PC-9 (cell line): Measurements from ENCODE around the gene NXPH2. TPM values are rescaled to one million over a fixed set of nuclear protein-coding genes. Genes with fewer than 3 reads are reported as not detected.

ENCODE experiments used
- BruUV-seq: library from RNA; stranded (reverse); fragments of 400-500 nt; replicated peaks from 2 replicates; lab custom pipeline; 2021; lab: Mats Ljungman, UMichigan
- CTCF ChIA-PET: fragments of 300-600 bp; sonication (Branson Sonifier 250); formaldehyde crosslinking; loops from one replicate; lab custom pipeline; 2022; ENCODE audit warnings: antibody characterized with exemption; lab: Charles Lee
- POLR2A ChIA-PET: fragments of 300-600 bp; sonication (Branson Sonifier 250); formaldehyde crosslinking; loops from one replicate; lab custom pipeline; 2022; ENCODE audit warnings: antibody characterized with exemption; ENCODE audit not compliant: unreplicated experiment; lab: Charles Lee
- DNase-seq, 2 experiments: peaks; one replicate each; pipeline versions ENCODE4 v3.0.0 to v3.0.0-alpha.2; 2015 to 2022; ENCODE audit warnings: mixed read lengths in 1 of 2
- H2AFZ ChIP-seq: fragments of 200-600 bp; sonication (generic); 2 replicates; pipeline ENCODE4 v1.8.1; 2017; ENCODE audit warnings: antibody characterized with exemption
- H3F3A ChIP-seq: fragments of 200-600 bp; sonication (generic); 2 replicates; pipeline ENCODE4 v1.8.1; 2017; ENCODE audit warnings: antibody characterized with exemption, mild to moderate bottlenecking, low read depth; ENCODE audit not compliant: insufficient read depth
- H3K27ac ChIP-seq: fragments of 200-600 bp; sonication (generic); 2 replicates; pipeline ENCODE4 v1.6.1; 2016; ENCODE audit warnings: mixed run types
- H3K27me3 ChIP-seq: fragments of 200-600 bp; sonication (generic); 2 replicates; pipeline ENCODE4 v1.6.1; 2016; ENCODE audit warnings: low read depth, mixed run types; ENCODE audit not compliant: insufficient read depth
- H3K36me3 ChIP-seq: fragments of 200-600 bp; sonication (generic); 2 replicates; pipeline ENCODE4 v1.6.1; 2016; ENCODE audit warnings: low read depth, mixed run types
- H3K4me1 ChIP-seq: fragments of 200-600 bp; sonication (generic); replicated peaks from 2 replicates; pipeline ENCODE4 v1.6.1; 2016; ENCODE audit warnings: mixed run types; ENCODE audit not compliant: insufficient read depth
- H3K4me2 ChIP-seq: fragments of 200-600 bp; sonication (generic); 2 replicates; pipeline ENCODE4 v1.6.1; 2017; ENCODE audit warnings: mixed run types
- H3K4me3 ChIP-seq: fragments of 200-600 bp; sonication (generic); 2 replicates; pipeline ENCODE4 v1.6.1; 2016; ENCODE audit warnings: mixed run types
- H3K79me2 ChIP-seq: fragments of 200-600 bp; sonication (generic); 2 replicates; pipeline ENCODE4 v1.6.1; 2017; ENCODE audit warnings: low read depth, mixed run types
- H3K9me2 ChIP-seq: fragments of 200-600 bp; sonication (generic); 2 replicates; pipeline ENCODE4 v1.8.1; 2017; ENCODE audit warnings: mild to moderate bottlenecking; ENCODE audit not compliant: insufficient read depth
- H3K9me3 ChIP-seq: fragments of 200-600 bp; sonication (generic); 2 replicates; pipeline ENCODE4 v1.8.1; 2016; ENCODE audit warnings: low read depth; ENCODE audit not compliant: insufficient read depth
- H4K20me1 ChIP-seq: fragments of 200-600 bp; sonication (generic); 2 replicates; pipeline ENCODE4 v1.8.1; 2017; ENCODE audit not compliant: insufficient read depth
- CTCF ChIP-seq: fragments of 200-600 bp; sonication (generic); conservative IDR thresholded peaks from 2 replicates; pipeline ENCODE4 v1.6.1; 2017; ENCODE audit warnings: mixed run types, antibody characterized with exemption, mild to moderate bottlenecking, moderate library complexity
- EZH2 ChIP-seq: fragments of 200-600 bp; sonication (generic); IDR thresholded peaks from 2 replicates; pipeline ENCODE4 v1.8.0; 2017; ENCODE audit warnings: antibody characterized with exemption, low read depth
- intact Hi-C: fragments of 100-400 bp; cut with micrococcal nuclease; formaldehyde crosslinking; loops from one replicate; pipeline ENCODE4 v1.10.0; 2022; ENCODE audit not compliant: unreplicated experiment
- total RNA-seq: library from RNA; stranded (reverse); gene quantifications from 2 replicates; pipeline ENCODE4 v1.2.3, GENCODE V29; 2021

Gene NXPH2
- total RNA-seq, 1 experiment from 2014 or later = not detected

- no peaks in the 10 kb centered on the region for H3K9me2 ChIP-seq
- TF ChIP-seq EZH2 (no peak), CTCF (no peak)
- no peaks in the 10 kb centered on the region for H3K79me2 ChIP-seq
- H4K20me1 ChIP-seq = no peaks in the 10 kb centered on the region
- H3K27me3 ChIP-seq = no peaks in the 10 kb centered on the region
- H3K4me1 ChIP-seq = no peaks in the 10 kb centered on the region
- no peaks in the 10 kb centered on the region for H3F3A ChIP-seq
- H3K9me3 ChIP-seq = no peaks in the 10 kb centered on the region
- DNase-seq = no peak
- H3K27ac ChIP-seq = no peak overlapping the region
- H3K36me3 ChIP-seq = no peaks in the 10 kb centered on the region
- CTCF ChIA-PET = no interaction called here
- POLR2A ChIA-PET = no interaction called here
- no peak overlapping the region for H2AFZ ChIP-seq
- H3K4me2 ChIP-seq = no peak overlapping the region
- H3K4me3 ChIP-seq = no peak overlapping the region
- no TSS peak for BruUV-seq
- intact Hi-C loops = no loop called here
Observed at GRCh38 chr2:138762533-138762932, 17.7 kb downstream of the NXPH2 start.

GRCh38 chr2:138760676-138761075, 19.5 kb downstream of the NXPH2 start:
- no peak for TF ChIP-seq EZH2
- TF ChIP-seq CTCF = no peak
- no peak for DNase-seq
- Histone ChIP-seq H3K4me1 (no peaks in the 10 kb centered on the region), H3K36me3 (no peaks in the 10 kb centered on the region), H3K27me3 (no peaks in the 10 kb centered on the region), H3F3A (no peaks in the 10 kb centered on the region), H2AFZ (no peak overlapping the region), H4K20me1 (no peaks in the 10 kb centered on the region), H3K9me2 (no peaks in the 10 kb centered on the region), H3K9me3 (no peaks in the 10 kb centered on the region), H3K27ac (no peak overlapping the region), H3K4me2 (no peak overlapping the region), H3K4me3 (no peak overlapping the region), H3K79me2 (no peaks in the 10 kb centered on the region)
- no TSS peak for BruUV-seq
- ChIA-PET CTCF (no interaction called here), POLR2A (no interaction called here)
- intact Hi-C loops = no loop called here

- no peak for TF ChIP-seq EZH2
- no peak for TF ChIP-seq CTCF
- DNase-seq = no peak
- intact Hi-C loops = no loop called here
- no TSS peak for BruUV-seq
- no peak overlapping the region for H2AFZ ChIP-seq
- no peaks in the 10 kb centered on the region for H3K79me2 ChIP-seq
- no peaks in the 10 kb centered on the region for H3K4me1 ChIP-seq
- H3K4me3 ChIP-seq = no peak overlapping the region
- no peaks in the 10 kb centered on the region for H3F3A ChIP-seq
- CTCF ChIA-PET = no interaction called here
- no peak overlapping the region for H3K4me2 ChIP-seq
- no peaks in the 10 kb centered on the region for H3K9me2 ChIP-seq
- no peak overlapping the region for H3K27ac ChIP-seq
- no peaks in the 10 kb centered on the region for H3K36me3 ChIP-seq
- POLR2A ChIA-PET = no interaction called here
- H3K27me3 ChIP-seq = no peaks in the 10 kb centered on the region
- no peaks in the 10 kb centered on the region for H4K20me1 ChIP-seq
- H3K9me3 ChIP-seq = no peaks in the 10 kb centered on the region
Observed at GRCh38 chr2:138757384-138757783, 22.8 kb downstream of the NXPH2 start.
